LNCAP (cell line): Measurements from ENCODE around the gene SLC25A29.
A peak's percentile ranks its signal among the peaks of the same experiment; 100 is the strongest.

ENCODE experiments used
- TF ChIP-seq, protein P1 (sequence below): fragments of 450-650 bp; IDR thresholded peaks from 2 replicates; pipeline ENCODE4 v1.5.1; 2017; ENCODE audit warnings: mild to moderate bottlenecking

SLC25A29 gene

DNA sequence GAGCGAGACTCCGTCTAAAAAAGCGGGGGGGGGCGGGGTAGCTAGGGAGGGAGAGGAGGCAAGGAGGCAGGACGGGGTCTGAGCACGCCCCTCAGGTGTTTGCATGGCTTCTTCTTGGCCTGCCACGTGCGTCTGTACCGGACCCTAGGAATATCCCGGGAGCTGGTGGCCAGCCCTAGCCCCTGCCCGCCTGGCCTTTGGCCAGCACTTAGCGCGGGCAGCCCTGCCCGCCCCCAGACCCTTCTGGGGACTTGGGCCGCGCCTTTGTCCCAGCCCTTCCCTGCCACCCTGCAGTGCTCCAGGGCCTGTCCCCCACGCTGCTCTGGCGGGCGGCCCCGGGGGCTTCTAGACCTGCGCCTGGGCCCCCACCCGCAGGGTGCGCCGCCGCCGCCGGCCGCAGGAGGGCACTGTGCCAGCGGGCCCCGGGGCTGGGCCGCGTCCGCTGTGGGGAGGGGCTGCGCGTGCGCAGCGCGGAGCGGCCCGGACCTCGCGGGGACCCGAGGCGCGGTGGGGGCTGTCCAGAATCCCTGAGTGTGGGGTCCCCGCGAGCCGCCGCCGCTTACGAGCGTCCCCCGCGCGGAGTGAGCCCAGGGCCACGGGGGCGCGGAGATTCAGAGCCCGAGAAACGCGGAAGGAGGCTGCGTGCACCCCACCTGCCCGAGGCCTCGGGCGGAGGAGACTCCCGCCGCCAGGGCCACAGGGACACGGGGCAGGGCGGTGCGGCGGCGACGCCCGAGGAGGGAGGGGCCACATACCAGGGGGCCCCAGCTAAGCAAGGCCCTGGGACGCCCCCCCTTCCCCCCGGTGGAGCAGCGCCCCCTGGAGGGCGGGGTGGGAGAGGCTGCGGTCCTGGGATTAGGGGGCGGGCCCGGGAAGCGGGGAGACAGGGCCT lies 21.0 kb downstream of the SLC25A29 start:
- TF ChIP-seq, protein P1, sequence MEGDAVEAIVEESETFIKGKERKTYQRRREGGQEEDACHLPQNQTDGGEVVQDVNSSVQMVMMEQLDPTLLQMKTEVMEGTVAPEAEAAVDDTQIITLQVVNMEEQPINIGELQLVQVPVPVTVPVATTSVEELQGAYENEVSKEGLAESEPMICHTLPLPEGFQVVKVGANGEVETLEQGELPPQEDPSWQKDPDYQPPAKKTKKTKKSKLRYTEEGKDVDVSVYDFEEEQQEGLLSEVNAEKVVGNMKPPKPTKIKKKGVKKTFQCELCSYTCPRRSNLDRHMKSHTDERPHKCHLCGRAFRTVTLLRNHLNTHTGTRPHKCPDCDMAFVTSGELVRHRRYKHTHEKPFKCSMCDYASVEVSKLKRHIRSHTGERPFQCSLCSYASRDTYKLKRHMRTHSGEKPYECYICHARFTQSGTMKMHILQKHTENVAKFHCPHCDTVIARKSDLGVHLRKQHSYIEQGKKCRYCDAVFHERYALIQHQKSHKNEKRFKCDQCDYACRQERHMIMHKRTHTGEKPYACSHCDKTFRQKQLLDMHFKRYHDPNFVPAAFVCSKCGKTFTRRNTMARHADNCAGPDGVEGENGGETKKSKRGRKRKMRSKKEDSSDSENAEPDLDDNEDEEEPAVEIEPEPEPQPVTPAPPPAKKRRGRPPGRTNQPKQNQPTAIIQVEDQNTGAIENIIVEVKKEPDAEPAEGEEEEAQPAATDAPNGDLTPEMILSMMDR: peak; percentile 79

DNA sequence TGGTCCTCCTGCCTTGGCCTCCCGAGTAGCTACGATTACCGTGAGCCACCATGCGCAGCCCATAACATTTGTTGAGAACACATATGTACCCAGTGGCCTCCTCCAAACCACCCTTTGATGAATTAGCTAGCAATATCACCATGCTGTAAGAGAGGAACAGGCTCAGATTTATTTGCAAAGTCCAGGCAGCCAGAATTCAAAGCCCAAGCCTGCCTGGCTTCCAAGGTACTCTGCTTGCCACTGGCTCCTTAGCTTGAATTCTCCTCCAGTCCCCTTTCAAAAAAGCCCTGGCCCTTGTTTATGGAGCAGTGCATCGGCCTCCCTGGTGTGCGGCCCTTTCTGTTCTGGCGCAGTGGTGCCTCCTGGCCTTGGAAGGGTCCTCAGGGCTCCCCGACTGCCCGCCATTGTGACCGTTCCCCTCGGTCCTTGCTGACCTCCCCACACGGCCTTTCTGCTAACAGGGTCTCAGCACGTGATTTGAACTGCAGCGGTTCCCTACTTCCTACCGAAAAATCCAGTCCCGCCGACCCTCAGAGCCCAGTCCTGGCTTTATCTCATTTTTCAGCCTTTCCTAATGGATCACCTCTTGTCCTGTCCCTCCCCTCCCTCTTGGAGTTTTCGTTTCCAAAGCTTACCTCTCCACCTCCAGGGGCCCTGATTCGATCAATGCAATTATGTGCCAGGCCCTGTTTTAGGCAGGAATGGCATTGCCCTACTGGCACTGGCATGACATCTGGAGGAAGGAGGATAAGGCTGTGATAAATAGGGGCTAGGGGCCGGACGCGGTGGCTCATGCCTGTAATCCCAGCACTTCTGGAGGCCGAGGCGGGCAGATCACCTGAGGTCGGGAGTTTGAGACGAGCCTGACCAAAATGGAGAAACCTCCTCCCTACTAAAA lies 22.0 kb downstream of the SLC25A29 start:
- TF ChIP-seq, protein P1: no peak

DNA sequence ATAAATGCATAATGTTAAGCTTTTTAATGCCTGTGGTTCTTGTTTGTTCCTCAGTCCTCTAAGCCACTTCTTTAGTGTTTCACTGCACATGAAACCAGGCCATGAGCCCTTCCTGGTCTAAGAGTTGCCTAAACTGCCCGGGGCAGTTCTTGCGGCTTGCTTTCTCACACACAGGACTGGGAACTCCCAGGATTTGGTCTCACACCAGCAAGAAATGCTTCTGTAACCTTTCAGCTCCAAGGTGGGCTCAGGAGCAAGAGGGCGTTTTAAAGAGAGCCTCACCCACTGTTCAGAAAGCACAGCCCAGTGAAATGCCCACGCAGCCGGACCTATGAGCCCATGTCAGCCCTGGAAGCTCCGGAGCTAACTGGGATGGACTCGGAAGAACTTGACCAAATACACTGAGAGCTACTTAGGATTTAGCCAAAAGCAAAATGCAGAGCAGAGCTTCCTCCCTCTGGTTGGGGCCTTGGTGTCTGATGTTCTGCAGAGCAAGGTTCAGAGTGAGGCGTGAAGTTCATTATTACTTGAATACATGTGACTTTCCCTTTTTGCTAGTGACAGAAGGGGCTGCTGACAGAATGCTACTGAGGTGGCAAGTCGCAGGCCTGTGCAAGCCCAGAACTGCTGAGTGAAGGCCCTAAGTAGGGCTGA lies 23.4 kb downstream of the SLC25A29 start:
- TF ChIP-seq, protein P1: no peak

DNA sequence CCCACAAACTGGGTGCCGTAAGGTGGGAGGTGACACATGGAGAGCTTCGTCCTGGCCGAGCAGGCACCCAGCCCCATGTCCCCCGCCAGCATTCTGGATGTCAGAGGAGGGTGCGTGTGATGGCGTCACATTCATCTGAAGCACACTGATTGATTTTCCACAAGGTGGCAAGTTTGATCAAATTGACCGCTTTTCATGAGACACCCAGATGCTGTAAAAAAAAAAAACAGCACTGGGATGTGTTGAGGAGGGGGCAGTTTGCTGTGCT lies 24.2 kb downstream of the SLC25A29 start:
- TF ChIP-seq, protein P1: no peak

DNA sequence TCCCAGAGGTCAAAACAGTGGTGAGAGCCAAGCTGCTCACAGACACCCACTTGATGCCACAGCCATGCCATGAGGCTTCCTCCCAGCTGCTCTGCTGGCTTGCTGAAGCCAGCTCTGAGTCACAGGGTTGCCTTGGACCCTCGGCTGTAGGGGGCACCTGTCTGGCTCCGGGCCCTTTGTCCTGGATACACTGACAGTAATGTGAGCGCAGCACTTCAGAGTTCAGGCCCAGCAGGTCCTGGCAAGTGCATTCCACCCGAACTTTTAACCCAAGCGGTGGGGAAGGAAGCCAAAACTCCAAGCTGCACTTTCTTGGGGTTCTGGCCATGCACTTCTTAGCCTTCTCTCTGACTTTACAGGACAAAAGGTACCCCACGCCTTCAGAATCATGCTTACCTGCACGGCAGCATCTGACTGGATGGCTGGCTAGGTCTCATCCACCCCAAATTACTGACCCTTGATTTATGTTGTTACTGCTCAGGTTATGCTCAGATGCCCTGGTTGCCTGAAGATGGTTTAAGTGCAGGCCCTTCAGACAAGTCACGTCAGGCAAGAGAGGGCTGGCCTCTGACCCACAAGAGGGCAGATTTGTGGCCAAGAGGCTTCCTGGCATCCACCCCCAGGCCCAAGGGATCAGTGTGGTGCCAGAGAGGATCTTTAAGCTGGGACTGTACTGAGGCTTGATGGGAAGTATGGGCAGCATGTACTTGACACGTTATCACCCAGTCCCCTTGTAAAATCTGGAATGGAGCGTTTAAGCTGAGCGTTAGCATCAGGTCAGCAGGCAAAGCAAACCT lies 24.8 kb downstream of the SLC25A29 start:
- TF ChIP-seq, protein P1: no peak

DNA sequence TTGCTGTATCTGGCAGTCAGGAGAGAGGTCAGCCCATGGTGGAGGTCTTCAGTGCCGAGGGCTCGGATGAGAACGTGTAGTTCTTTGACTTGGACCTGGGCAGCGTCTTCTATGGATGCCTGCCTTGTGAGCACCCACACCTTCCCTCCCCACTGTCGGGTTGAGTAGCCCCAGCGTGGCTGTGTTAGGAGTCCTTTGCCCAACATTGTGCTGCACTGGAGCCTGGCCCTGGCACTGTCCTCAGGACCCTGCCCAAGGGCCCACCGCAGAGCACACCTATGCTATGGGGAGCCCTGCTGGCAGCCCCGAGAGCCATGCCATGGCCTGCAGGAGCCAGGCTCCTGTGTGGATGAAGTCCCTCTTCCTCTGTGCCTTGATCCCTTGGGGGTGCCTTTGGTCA lies 26.7 kb downstream of the SLC25A29 start:
- TF ChIP-seq, protein P1: no peak

DNA sequence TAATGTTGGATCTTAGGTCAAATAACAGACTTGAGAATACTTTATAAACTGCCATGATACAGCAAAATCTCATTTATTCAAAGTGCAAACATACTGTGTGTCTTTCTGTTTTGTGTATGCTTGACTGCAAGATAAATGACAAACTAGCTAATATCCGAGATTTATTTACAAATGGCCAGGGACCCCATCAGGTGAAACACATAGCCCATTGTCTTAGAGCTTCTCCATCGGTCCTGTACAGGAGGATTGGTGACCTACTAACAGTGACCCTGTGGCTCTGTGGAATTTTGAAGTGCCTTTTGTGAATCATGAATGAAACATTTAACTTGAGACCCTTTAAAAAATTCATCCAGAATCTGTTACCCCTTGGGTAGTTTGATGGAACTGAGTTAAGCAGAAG lies 27.1 kb downstream of the SLC25A29 start:
- TF ChIP-seq, protein P1: no peak
